NCI-H446 (cell line): ENCODE results near the gene ZNF763.
"Not testable (repeated sequence)": the region's sequence is repeated elsewhere in the genome, so short reads cannot be mapped to it uniquely, and the experiment has no call there.

Experiments
- DNase-seq, 2 experiments: peaks; one replicate each; lab custom pipeline; 2025; lab: John Stamatoyannopoulos, UW

Gene ZNF763

DNA sequence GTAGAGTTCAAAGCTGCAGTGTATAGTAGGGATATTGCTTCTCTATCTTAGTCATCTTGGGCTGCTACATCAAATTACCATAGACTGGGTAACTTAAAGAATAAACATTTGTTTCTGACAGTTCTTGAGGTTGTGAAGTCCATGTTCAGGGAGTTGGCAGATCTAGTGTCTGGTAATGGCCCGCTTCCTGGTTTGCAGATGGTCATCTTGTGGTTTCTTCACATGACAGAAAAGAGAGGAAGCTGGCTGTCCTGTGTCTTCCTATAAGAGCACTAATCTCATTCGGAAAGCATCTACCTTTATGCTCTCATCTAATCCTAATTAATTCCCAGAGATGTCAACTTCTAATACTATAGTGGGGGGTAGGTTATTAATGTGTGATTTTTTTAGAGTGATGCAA lies 6.2 kb downstream of the ZNF763 start:
- DNase-seq: no peak

DNA sequence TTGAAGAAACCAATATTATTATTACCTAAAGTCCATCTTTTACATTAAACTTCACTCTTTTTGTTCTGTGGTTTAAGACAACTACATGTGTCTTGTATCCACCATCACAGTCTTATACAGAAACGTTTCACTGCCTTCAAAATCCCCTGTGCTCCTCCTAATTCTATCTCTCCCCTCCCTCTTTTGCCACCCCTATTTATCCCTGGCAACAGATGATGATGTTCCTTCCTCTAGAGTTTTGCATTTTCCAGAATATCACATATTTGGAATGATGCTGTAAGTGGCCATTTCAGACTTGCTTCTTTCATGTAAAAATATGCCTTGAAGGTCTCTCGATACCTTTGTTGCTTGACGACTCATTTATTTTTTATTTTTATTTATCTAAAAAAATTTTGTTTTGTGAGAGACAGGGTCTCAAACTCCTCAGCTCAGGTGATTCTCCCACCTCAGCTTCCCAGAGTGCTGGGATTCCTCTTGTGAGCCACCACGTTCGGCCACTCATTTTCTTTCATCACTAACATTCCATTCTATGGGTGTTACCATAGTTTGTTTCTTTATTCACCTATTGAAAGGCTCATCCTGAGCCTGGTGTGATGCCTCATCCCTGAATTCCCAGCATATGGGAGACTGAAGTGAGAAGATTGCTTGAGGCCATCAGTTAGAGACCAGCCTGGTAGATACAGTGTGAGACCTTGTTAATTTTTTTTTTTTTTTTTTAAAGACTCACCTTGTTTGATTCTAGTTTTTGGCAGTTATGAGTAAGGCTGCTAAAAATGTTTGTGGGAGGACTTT lies 8.4 kb downstream of the ZNF763 start:
- DNase-seq: no peak

DNA sequence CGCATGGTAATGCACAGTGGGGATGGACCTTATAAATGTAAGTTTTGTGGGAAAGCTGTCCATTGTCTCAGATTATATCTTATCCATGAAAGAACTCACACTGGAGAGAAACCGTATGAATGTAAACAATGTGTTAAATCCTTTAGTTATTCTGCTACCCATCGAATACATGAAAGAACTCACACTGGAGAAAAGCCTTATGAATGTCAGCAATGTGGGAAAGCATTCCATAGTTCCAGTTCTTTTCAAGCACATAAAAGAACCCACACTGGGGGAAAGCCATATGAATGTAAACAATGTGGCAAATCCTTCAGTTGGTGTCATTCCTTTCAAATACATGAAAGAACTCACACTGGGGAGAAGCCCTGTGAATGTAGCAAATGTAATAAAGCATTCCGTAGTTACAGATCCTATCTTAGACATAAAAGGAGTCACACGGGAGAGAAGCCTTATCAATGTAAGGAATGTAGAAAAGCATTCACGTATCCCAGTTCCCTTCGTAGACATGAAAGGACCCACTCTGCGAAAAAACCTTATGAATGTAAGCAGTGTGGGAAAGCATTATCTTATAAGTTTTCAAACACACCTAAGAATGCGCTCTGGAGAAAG lies 13.8 kb downstream of the ZNF763 start:
- DNase-seq: no peak

DNA sequence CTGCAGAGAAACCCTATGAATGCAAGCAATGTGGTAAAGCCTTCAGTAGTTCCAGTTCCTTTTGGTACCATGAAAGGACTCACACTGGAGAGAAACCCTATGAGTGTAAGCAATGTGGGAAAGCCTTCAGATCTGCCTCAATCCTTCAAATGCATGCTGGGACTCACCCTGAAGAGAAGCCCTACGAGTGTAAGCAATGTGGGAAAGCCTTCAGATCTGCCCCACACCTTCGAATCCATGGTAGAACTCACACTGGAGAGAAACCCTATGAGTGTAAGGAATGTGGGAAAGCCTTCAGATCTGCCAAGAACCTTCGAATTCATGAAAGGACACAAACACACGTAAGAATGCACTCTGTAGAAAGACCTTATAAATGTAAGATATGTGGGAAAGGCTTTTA lies 14.7 kb downstream of the ZNF763 start:
- no peak for DNase-seq

DNA sequence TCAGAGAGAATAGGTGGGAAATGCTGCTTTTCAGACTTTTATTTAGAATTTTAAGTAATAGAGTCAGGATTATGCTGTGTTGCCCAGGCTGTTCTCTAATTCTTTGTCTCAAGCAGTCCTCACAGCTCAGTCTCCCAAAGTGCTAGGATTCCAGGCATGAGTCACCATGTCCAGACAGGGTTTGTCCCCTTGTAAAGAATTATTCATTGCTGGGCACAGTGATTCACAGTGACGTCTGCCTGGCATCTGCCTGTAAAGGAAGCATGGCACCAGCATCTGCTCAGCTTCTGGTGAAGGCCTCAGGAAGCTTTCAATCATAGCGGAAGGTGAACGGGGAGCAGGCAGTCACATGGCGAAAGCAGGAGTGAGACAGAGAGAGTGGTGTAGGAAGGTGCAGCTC lies 17.7 kb downstream of the ZNF763 start:
- no peak for DNase-seq

DNA sequence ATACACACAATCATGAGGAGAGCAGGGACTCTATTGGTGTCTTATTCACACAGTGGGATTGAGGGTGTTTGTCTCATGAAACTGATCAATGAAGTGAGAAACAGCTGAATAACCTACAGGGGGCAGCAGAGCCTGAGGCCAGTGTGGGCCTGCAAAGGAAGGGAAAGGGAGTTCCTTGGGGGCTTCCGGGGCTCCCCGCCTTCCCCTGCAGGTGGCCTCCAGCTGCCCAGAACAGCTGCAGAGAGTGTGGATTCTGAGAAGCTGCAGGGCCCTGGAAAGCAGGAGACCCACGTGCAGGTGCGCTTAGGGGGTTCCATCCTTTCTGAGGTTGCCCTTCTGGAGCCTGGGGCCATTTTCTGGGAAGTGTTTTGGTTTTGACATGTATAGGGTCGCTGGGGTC lies 20.1 kb downstream of the ZNF763 start:
- DNase-seq: no peak

DNA sequence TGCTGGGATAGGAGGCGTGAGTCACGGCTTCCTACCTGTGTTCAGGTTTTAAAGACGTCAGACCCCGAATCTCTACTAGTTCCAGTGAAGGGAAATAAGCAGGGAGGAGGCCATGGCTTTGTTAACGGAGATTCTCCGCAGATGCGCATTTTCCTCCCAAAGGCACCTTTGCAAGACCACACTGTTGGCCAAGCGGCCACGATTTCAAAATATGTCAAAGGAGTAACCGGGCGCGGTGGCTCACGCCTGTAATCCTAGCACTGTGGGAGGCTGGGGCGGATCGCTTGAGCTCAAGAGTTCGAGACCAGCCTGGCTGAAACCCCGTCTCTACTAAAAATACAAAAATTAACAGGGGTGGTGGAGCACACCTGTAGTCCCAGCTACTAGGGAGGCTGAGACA lies 21.9 kb downstream of the ZNF763 start:
- no peak for DNase-seq

DNA sequence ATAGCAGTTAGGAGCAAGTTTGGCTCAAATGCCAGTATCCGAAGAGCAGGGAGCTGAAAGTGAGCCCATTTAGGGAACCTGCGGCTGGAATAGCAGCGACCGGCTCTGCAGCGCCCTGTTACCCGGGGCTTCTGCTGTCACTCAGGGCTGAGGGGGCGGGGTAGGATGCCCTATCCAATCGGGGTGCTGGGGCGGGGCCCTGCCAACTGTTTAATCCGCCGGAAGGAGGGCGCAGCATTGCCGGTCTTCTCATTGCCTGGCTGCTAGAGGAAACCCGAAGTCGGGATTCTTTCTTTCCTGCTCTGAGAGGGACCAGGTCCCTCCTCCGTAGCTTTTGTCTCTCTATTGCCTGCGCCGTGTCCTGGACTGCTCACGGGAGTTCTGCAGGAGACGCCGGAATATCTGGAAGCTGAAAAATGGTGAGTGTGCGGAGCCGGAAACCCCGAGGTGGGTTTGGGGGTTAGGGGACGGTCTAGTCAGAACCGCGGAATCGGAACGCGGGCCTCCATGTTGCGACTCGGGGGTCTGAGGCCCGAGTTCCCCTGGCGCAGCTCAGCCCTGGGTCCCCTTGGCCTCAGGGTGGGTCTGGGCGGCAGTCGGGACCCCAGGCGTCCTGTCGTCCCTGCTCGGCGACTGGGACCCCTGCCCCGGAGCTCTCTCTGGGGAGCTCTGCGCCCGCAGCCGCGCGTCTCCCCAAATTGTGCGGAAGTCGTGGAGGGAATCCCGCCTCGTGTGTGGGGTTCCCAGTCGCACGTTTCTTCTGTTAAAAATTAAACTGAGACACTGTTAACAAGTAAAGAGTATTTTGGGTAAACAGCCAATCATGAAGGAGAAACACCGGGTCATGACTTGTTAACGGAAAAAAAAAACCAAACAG lies 22.8 kb downstream of the ZNF763 start:
- DNase-seq: peak; percentile 86 to 93

DNA sequence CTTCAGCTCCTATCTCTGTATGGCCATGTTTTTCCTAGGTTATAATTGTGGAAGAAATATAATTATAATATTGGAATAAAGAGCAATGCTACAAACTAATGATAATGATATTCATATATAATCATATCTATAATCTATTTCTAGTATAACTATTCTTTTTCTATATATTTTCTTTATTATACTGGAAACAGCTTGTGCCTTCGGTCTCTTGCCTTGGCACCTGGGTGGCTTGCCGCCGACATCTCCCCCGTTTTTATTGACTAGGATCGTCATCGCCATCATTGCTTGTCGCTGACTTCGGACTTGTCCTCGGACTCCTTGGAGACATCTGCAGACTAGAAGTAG lies 24.2 kb downstream of the ZNF763 start:
- DNase-seq: no peak

DNA sequence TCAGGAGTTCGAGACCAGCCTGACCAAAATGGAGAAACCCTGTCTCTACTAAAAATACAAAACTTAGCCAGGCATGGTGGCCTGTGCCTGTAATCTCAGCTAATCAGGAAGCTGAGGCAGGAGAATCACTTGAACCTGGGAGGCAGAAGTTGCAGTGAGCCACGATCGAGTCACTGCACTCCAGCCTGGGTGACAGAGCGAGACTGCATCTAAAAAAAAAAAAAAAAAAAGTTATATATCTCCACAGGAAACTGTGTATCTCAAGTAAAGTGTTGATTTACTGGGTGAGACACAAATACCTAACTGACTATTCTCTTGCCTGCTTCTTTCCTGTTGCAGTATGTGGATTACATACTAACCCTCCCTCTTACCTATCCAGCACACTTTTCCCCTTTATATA lies 27.1 kb downstream of the ZNF763 start:
- DNase-seq: not testable (repeated sequence)

DNA sequence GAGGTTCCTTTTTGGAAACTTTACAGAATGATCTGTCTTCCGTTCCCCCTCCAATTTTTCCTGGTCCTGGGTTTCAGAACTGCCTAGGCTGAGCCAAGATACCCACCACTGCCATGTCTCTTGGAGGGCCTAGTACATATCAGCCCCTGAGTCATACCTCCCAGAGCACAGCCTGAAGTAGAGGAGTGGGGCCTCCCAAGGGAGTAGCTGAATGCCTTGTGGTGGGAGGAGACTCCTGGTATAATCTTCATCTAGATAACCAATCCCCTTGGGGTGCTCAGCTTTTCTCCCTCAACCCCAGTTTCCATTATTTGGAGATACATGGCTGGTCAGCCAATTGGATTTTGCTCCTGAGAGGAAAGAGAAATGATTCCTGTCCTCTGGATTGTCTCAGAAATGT lies 30.3 kb downstream of the ZNF763 start:
- DNase-seq: no peak

DNA sequence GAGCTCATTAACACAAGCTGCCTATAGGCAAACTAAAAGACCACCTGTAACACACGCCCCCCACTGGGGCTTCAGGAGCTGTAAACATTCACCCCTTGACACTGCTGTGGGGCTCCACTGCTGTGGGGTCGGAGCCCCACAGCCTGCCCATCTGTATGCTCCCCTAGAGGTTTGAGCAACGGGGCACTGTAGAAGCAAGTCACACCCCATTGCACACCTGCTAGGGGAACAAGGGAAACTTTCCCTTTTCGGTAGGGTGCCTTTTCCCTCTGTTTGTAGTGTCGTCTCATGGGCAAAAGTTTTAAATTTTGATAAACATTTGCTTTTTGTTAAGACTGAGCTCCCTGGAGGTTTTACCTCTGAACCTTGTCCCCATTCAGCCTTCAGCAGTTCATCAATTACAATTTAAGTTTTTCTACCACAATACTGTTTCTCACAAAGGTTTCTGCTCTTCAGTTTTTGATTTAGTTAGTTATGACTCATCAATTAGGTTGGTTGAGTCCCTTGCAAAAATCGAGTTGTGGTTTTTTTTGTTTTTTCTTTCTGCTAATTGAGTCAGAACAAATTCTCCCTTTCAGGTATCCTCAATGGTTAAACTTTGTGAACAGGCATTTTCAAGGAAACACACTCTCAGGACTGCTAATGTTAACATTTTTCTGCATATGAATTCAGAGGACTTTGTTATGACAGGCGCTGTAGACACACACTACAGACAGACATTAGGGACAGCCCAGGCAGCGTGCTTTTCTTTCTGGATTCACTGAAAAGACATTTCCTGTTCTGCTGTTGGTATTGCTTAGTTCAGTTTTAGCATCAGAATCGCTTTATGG lies 35.5 kb downstream of the ZNF763 start:
- no peak for DNase-seq

DNA sequence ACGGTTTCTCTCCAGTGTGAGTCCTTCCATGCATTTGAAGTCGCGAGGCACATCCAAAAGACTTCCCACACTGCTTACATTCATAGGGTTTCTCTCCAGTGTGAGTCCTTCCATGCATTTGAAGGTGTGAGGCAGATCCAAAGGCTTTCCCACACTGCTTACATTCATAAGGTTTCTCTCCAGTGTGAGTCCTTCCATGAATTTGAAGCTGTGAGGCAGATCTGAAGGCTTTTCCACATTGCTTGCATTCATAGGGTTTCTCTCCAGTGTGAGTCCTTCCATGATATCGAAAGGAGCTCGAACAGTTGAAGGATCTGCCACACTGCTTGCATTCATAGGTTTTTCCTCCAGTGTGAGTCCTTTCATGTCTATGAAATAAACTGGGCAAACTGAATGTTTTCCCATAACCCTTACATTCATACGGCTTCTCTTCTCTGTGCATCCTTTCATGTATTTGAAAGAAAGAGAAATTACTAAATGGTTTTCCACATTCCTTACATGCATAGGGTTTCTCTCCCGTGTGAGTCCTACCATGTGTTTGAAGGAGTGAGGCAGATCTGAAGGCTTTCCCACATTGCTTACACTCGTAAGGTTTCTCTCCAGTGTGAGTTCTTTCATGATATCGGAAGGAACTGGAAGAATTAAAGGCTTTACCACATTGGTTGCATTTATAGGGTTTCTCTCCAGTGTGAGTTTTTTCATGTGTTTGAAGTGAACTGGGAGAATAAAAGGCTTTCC lies 50.3 kb downstream of the ZNF763 start:
- DNase-seq: no peak

DNA sequence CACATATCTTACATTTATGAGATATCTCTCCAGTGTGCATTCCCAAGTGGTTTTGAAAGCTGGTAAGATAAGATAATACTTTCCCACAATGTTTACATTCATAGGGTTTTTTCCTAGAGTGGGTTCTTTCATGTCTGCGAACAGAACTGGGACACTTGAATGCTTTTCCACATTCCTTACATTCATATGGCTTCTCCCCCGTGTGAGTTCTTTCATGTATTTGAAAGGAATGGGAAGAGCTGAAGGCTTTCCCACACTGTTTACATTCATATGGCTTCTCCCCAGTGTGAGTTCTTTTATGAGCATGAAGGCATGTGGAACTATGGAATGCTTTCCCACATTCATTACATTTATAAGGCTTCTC lies 50.9 kb downstream of the ZNF763 start:
- DNase-seq: no peak
